NB4 (cell line): ENCODE measurements around the gene GAS1.

Source experiments
- POLR2A ChIP-seq: IDR thresholded peaks from 2 replicates; pipeline ENCODE4 v1.6.1; 2011; ENCODE audit warnings: mild to moderate bottlenecking; ENCODE audit not compliant: insufficient read length; ENCODE audit errors: extremely low read depth
- TF ChIP-seq, protein P1 (sequence below): IDR thresholded peaks from one replicate; pipeline ENCODE4 v1.5.1; 2012; ENCODE audit warnings: low read depth, low read length
- TF ChIP-seq, protein P2 (sequence below): IDR thresholded peaks from 2 replicates; pipeline ENCODE4 v1.6.1; 2011; ENCODE audit warnings: low read depth, low read length

DNA sequence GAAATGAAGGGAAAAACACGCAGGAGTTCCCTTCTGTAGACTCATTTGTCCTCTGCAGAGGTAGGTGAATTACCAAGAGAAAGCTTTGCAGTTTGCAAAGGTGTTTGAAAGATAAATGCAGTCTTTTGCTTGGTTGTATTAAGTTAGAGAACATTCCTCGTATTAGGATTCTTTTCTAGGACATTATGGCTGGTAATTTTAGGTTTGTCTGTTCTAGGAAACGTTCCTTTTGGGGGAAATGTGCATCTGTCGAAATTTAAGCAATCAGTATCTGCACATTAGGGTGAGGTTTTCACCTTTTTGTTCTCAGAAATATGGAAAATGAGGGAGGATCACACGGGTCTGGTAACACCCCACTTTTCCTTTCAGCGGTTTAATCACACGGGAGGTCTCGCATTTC lies 45.1 kb downstream of the GAS1 start:
- TF ChIP-seq, protein P1, sequence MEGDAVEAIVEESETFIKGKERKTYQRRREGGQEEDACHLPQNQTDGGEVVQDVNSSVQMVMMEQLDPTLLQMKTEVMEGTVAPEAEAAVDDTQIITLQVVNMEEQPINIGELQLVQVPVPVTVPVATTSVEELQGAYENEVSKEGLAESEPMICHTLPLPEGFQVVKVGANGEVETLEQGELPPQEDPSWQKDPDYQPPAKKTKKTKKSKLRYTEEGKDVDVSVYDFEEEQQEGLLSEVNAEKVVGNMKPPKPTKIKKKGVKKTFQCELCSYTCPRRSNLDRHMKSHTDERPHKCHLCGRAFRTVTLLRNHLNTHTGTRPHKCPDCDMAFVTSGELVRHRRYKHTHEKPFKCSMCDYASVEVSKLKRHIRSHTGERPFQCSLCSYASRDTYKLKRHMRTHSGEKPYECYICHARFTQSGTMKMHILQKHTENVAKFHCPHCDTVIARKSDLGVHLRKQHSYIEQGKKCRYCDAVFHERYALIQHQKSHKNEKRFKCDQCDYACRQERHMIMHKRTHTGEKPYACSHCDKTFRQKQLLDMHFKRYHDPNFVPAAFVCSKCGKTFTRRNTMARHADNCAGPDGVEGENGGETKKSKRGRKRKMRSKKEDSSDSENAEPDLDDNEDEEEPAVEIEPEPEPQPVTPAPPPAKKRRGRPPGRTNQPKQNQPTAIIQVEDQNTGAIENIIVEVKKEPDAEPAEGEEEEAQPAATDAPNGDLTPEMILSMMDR = no peak
- TF ChIP-seq POLR2A = no peak
- TF ChIP-seq, protein P2, sequence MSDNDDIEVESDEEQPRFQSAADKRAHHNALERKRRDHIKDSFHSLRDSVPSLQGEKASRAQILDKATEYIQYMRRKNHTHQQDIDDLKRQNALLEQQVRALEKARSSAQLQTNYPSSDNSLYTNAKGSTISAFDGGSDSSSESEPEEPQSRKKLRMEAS = no peak
